IMR-90 (cell line): Measurements from ENCODE around the gene RNF6. TPM values are rescaled to one million over a fixed set of nuclear protein-coding genes. Genes with fewer than 3 reads are reported as not detected.

Experiments used
- ATAC-seq: fragments of 200-7000 bp; cut with Tn5 transposase; 2 replicates; pipeline ENCODE4 v1.9.1; 2020; ENCODE audit warnings: low read depth, mild to moderate bottlenecking, moderate library complexity
- BruUV-seq: library from RNA; stranded (reverse); fragments of 400-500 nt; replicated peaks from 2 replicates; lab custom pipeline; 2021; lab: Mats Ljungman, UMichigan
- CTCF ChIA-PET: fragments of 300-600 bp; formaldehyde crosslinking; extraction: SDS; loops from one replicate; lab custom pipeline; 2021; ENCODE audit warnings: antibody characterized with exemption; lab: Yijun Ruan, JAX
- POLR2A ChIA-PET: fragments of 300-600 bp; sonication (Branson Sonifier 250); formaldehyde crosslinking; loops from one replicate; lab custom pipeline; 2022; ENCODE audit warnings: antibody characterized with exemption; ENCODE audit not compliant: unreplicated experiment; lab: Charles Lee
- DNase-seq: peaks from one replicate; pipeline ENCODE4 v3.0.0; 2013
- H2AFZ ChIP-seq: replicated peaks from 2 replicates; pipeline ENCODE3; 2013; ENCODE audit warnings: low read length, mild to moderate bottlenecking; ENCODE audit not compliant: poor library complexity
- H2AK5ac ChIP-seq: 2 replicates; pipeline ENCODE4 v1.6.1; 2013; ENCODE audit warnings: low read depth, low read length, inconsistent platforms
- H2AK9ac ChIP-seq: replicated peaks from 2 replicates; pipeline ENCODE3; 2013; ENCODE audit warnings: mild to moderate bottlenecking, low read depth, low read length, moderate library complexity; ENCODE audit not compliant: poor library complexity
- H2BK120ac ChIP-seq: 2 replicates; pipeline ENCODE4 v1.6.1; 2013; ENCODE audit warnings: low read depth, low read length, inconsistent platforms
- H2BK15ac ChIP-seq: 3 replicates; pipeline ENCODE4 v1.6.1; 2013; ENCODE audit warnings: low read depth, low read length, inconsistent platforms
- H2BK20ac ChIP-seq: 2 replicates; pipeline ENCODE4 v1.6.1; 2013; ENCODE audit warnings: low read depth, mild to moderate bottlenecking, inconsistent platforms, low read length, moderate library complexity
- H2BK5ac ChIP-seq: 2 replicates; pipeline ENCODE4 v1.6.1; 2013; ENCODE audit warnings: mild to moderate bottlenecking, low read depth, low read length, inconsistent platforms; ENCODE audit not compliant: poor library complexity, severe bottlenecking
- H3K14ac ChIP-seq: replicated peaks from 2 replicates; pipeline ENCODE4 v1.6.1; 2013; ENCODE audit warnings: low read depth, low read length, inconsistent platforms
- H3K18ac ChIP-seq: 2 replicates; pipeline ENCODE4 v1.6.1; 2013; ENCODE audit warnings: low read depth, low read length, control low read depth
- H3K23ac ChIP-seq: 2 replicates; pipeline ENCODE4 v1.6.1; 2013; ENCODE audit warnings: low read depth, low read length, inconsistent platforms
- H3K27ac ChIP-seq: 2 replicates; pipeline ENCODE4 v1.5.1; 2013; ENCODE audit warnings: mild to moderate bottlenecking, control low read depth, low read length; ENCODE audit not compliant: insufficient read depth
- H3K27me3 ChIP-seq: 2 replicates; pipeline ENCODE4 v1.6.1; 2013; ENCODE audit warnings: low read length; ENCODE audit not compliant: control insufficient read depth, insufficient read depth
- H3K36me3 ChIP-seq: 2 replicates; pipeline ENCODE4 v1.6.1; 2013; ENCODE audit warnings: low read length, mixed read lengths; ENCODE audit not compliant: control insufficient read depth, insufficient read depth
- H3K4ac ChIP-seq: 2 replicates; pipeline ENCODE4 v1.6.1; 2013; ENCODE audit warnings: low read depth, low read length, inconsistent platforms
- H3K4me1 ChIP-seq: 2 replicates; pipeline ENCODE4 v1.6.1; 2013; ENCODE audit warnings: low read length, mixed read lengths; ENCODE audit not compliant: control insufficient read depth, insufficient read depth
- H3K4me2 ChIP-seq: 2 replicates; pipeline ENCODE4 v1.6.1; 2013; ENCODE audit warnings: low read depth, mild to moderate bottlenecking, control low read depth, low read length, moderate library complexity
- H3K4me3 ChIP-seq: 2 replicates; pipeline ENCODE4 v1.5.1; 2013; ENCODE audit warnings: low read depth, mild to moderate bottlenecking, control low read depth, low read length, moderate library complexity; ENCODE audit not compliant: insufficient read depth
- H3K56ac ChIP-seq: 2 replicates; pipeline ENCODE4 v1.6.1; 2013; ENCODE audit warnings: low read length, inconsistent platforms; ENCODE audit not compliant: insufficient read depth; ENCODE audit errors: extremely low read depth
- H3K79me1 ChIP-seq, 2 experiments: 2 replicates each; pipeline ENCODE4 v1.6.1; 2013; ENCODE audit warnings: low read length in 2 of 2, inconsistent platforms in 1 of 2, low read depth in 1 of 2
- H3K9ac ChIP-seq: 2 replicates; pipeline ENCODE4 v1.6.1; 2013; ENCODE audit warnings: low read depth, low read length, control low read depth
- H3K9me1 ChIP-seq: 2 replicates; pipeline ENCODE4 v1.6.1; 2013; ENCODE audit warnings: low read length, inconsistent platforms; ENCODE audit not compliant: insufficient read depth
- H3K9me3 ChIP-seq: 2 replicates; pipeline ENCODE4 v1.6.1; 2013; ENCODE audit warnings: low read length; ENCODE audit not compliant: control insufficient read depth, insufficient read depth
- H4K20me1 ChIP-seq: 2 replicates; pipeline ENCODE4 v1.6.1; 2013; ENCODE audit warnings: low read length, inconsistent platforms; ENCODE audit not compliant: insufficient read depth
- H4K5ac ChIP-seq: 2 replicates; pipeline ENCODE4 v1.6.1; 2013; ENCODE audit warnings: mild to moderate bottlenecking, low read depth, low read length, control low read depth
- H4K8ac ChIP-seq, 2 experiments: 2 replicates each; pipeline ENCODE4 v1.6.1; 2013; ENCODE audit warnings: low read depth in 2 of 2, low read length in 2 of 2, control low read depth in 1 of 2, inconsistent platforms in 1 of 2
- H4K91ac ChIP-seq: 2 replicates; pipeline ENCODE4 v1.6.1; 2013; ENCODE audit warnings: low read depth, low read length, inconsistent platforms; ENCODE audit not compliant: insufficient read depth
- BHLHE40 ChIP-seq: fragments of 150-350 bp; IDR thresholded peaks from 2 replicates; pipeline ENCODE4 v1.6.1; 2016; ENCODE audit warnings: mild to moderate bottlenecking, low read depth, low read length
- CEBPB ChIP-seq: IDR thresholded peaks from 2 replicates; pipeline ENCODE4 v1.6.1; 2012; ENCODE audit warnings: low read depth, low read length, improper control_type of control experiment
- CHD1 ChIP-seq: IDR thresholded peaks from 2 replicates; pipeline ENCODE4 v1.6.1; 2012; ENCODE audit warnings: low read depth, low read length, improper control_type of control experiment
- FOS ChIP-seq: fragments of 150-350 bp; IDR thresholded peaks from 2 replicates; pipeline ENCODE4 v1.6.1; 2016; ENCODE audit warnings: low read depth, low read length
- MAFK ChIP-seq: IDR thresholded peaks from 2 replicates; pipeline ENCODE4 v1.6.1; 2012; ENCODE audit warnings: low read depth, low read length, improper control_type of control experiment
- MAZ ChIP-seq: IDR thresholded peaks from 2 replicates; pipeline ENCODE4 v1.6.1; 2012; ENCODE audit warnings: low read depth, mild to moderate bottlenecking, low read length, improper control_type of control experiment, moderate library complexity, borderline replicate concordance
- MXI1 ChIP-seq: IDR thresholded peaks from 2 replicates; pipeline ENCODE4 v1.6.1; 2012; ENCODE audit warnings: low read depth, mild to moderate bottlenecking, low read length, moderate library complexity, borderline replicate concordance
- NFE2L2 ChIP-seq: fragments of 150-350 bp; IDR thresholded peaks from 2 replicates; pipeline ENCODE4 v1.6.1; 2016; ENCODE audit warnings: low read depth, mild to moderate bottlenecking, low read length
- POLR2A ChIP-seq: IDR thresholded peaks from 2 replicates; pipeline ENCODE4 v1.6.1; 2012; ENCODE audit warnings: mild to moderate bottlenecking, low read depth, low read length
- RAD21 ChIP-seq: IDR thresholded peaks from 2 replicates; pipeline ENCODE4 v1.6.1; 2012; ENCODE audit warnings: low read length, improper control_type of control experiment
- RCOR1 ChIP-seq: IDR thresholded peaks from 2 replicates; pipeline ENCODE4 v1.6.1; 2012; ENCODE audit warnings: mild to moderate bottlenecking, low read length, improper control_type of control experiment; ENCODE audit not compliant: insufficient replicate concordance
- RFX5 ChIP-seq: IDR thresholded peaks from 2 replicates; pipeline ENCODE4 v1.8.0; 2012; ENCODE audit warnings: low read depth, mild to moderate bottlenecking, low read length, moderate library complexity
- SMC3 ChIP-seq: fragments of 150-350 bp; IDR thresholded peaks from 2 replicates; pipeline ENCODE4 v1.6.1; 2016; ENCODE audit warnings: low read depth, mild to moderate bottlenecking, antibody characterized with exemption, low read length, moderate library complexity
- WGBS, 2 experiments: methylation state at CpG; one replicate each; pipeline versions ENCODE4 v1.1.5 to v1.1.7; 2013; ENCODE audit warnings: missing lambda C conversion rate in 2 of 2; ENCODE audit not compliant: insufficient read length in 1 of 2; ENCODE audit errors: extremely low coverage in 2 of 2; 5-methylcytosine and 5-hydroxymethylcytosine counted together
- dilution Hi-C: fragments of 300-500 bp; cut with HindIII; formaldehyde crosslinking; loops from one replicate; pipeline ENCODE4 v1.14.3; 2018; ENCODE audit warnings: low sequenced_read_pairs; ENCODE audit not compliant: unreplicated experiment
- in situ Hi-C: fragments of 300-500 bp; cut with MboI; formaldehyde crosslinking; loops from 3 replicates; pipeline ENCODE4 v1.14.3; 2019; ENCODE audit warnings: low sequenced_read_pairs, inconsistent platforms, mixed read lengths
- intact Hi-C: fragments of 100-400 bp; cut with micrococcal nuclease; formaldehyde crosslinking; loops from 2 replicates; pipeline ENCODE4 v1.10.0; 2022
- polyA plus RNA-seq, 3 experiments: library from polyadenylated mRNA; depleted of rRNA; stranded (reverse); fragments of >200 nt; gene quantifications; 2 replicates each; pipeline ENCODE4 v1.2.3, GENCODE V29; 2012; ENCODE audit warnings: low replicate concordance in 1 of 3
- total RNA-seq: library from RNA; depleted of rRNA; stranded (reverse); fragments of >200 nt; gene quantifications from 2 replicates; pipeline ENCODE4 v1.2.3, GENCODE V29; 2012
- TF ChIP-seq, protein P1 (sequence below): fragments of 150-350 bp; IDR thresholded peaks from 2 replicates; pipeline ENCODE4 v1.6.1; 2016; ENCODE audit warnings: low read depth, mild to moderate bottlenecking, low read length, moderate library complexity, borderline replicate concordance
- TF ChIP-seq, protein P2 (sequence below): fragments of 150-350 bp; IDR thresholded peaks from 2 replicates; pipeline ENCODE4 v1.6.1; 2017; ENCODE audit warnings: mild to moderate bottlenecking, antibody characterized with exemption, low read length, low read depth
- TF ChIP-seq, protein P3 (sequence below): conservative IDR thresholded peaks from 2 replicates; pipeline ENCODE4 v1.5.1; 2012; ENCODE audit warnings: mild to moderate bottlenecking, low read depth, low read length, improper control_type of control experiment

RNF6 gene
- total and polyA plus RNA-seq, 2 of the 4 experiments (the other 2 are of a cell fraction): 22.9 to 33.3 TPM

DNA sequence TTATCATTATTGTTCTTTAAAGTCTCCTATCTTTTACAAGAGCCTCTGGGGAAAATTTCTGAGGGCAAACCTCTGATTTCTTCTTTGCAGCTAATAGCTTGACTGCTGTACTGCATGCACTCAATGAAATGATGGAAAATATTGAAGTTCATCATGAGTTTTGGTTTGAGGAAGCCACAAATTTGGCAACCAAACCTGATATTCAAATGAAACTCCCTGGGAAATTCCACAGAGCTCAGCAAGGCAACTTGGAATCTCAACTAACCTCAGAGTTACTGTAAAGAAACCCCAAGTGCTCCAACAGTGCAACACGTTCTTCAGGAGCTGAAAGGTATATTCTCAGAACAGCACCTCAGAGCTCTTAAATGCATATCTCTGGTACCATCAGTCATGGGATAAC, 14.2 kb upstream of the RNF6 start:
- Histone ChIP-seq H3K4me2 (no peak overlapping the region), H4K8ac (no peak overlapping the region), H3K27me3 (peaks cover 8% of the 10 kb centered on the region; the same call in 1 of the 2 replicates), H4K5ac (no peak overlapping the region), H2AK5ac (no peak overlapping the region), H2BK5ac (no peak overlapping the region), H3K4me1 (no peaks in the 10 kb centered on the region), H3K36me3 (no peaks in the 10 kb centered on the region), H3K9me1 (no peaks in the 10 kb centered on the region), H3K9me3 (no peaks in the 10 kb centered on the region), H3K4ac (no peak overlapping the region), H2AK9ac (no peak overlapping the region), H4K20me1 (no peaks in the 10 kb centered on the region), H3K18ac (no peak overlapping the region), H3K27ac (no peak overlapping the region), H2BK20ac (no peak overlapping the region), H3K56ac (no peak overlapping the region), H3K4me3 (no peak overlapping the region), H3K9ac (no peak overlapping the region), H2BK15ac (no peak overlapping the region), H3K79me1 (no peaks in the 10 kb centered on the region), H4K91ac (no peak overlapping the region), H3K14ac (no peak overlapping the region), H2AFZ (no peak overlapping the region), H2BK120ac (no peak overlapping the region), H3K23ac (no peak overlapping the region)
- ChIA-PET POLR2A (no interaction called here), CTCF (no interaction called here)
- BruUV-seq: no TSS peak
- in situ Hi-C loops: no loop called here
- 40% methylated on average over 1 of the region's 1 CpG; no CpG with 5 or more reads in 1 of the 2 experiments for WGBS, 2 experiments
- DNase-seq (no peak), ATAC-seq (no peak)
- TF ChIP-seq MAZ: no peak
- TF ChIP-seq BHLHE40: no peak
- TF ChIP-seq, protein P1, sequence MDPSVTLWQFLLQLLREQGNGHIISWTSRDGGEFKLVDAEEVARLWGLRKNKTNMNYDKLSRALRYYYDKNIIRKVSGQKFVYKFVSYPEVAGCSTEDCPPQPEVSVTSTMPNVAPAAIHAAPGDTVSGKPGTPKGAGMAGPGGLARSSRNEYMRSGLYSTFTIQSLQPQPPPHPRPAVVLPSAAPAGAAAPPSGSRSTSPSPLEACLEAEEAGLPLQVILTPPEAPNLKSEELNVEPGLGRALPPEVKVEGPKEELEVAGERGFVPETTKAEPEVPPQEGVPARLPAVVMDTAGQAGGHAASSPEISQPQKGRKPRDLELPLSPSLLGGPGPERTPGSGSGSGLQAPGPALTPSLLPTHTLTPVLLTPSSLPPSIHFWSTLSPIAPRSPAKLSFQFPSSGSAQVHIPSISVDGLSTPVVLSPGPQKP: no peak
- no peak for TF ChIP-seq CEBPB
- no peak for TF ChIP-seq MAFK
- TF ChIP-seq FOS: no peak
- TF ChIP-seq RFX5: no peak
- no peak for TF ChIP-seq CHD1
- no peak for TF ChIP-seq MXI1
- no peak for TF ChIP-seq SMC3
- TF ChIP-seq, protein P2, sequence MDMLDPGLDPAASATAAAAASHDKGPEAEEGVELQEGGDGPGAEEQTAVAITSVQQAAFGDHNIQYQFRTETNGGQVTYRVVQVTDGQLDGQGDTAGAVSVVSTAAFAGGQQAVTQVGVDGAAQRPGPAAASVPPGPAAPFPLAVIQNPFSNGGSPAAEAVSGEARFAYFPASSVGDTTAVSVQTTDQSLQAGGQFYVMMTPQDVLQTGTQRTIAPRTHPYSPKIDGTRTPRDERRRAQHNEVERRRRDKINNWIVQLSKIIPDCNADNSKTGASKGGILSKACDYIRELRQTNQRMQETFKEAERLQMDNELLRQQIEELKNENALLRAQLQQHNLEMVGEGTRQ: no peak
- TF ChIP-seq, protein P3, sequence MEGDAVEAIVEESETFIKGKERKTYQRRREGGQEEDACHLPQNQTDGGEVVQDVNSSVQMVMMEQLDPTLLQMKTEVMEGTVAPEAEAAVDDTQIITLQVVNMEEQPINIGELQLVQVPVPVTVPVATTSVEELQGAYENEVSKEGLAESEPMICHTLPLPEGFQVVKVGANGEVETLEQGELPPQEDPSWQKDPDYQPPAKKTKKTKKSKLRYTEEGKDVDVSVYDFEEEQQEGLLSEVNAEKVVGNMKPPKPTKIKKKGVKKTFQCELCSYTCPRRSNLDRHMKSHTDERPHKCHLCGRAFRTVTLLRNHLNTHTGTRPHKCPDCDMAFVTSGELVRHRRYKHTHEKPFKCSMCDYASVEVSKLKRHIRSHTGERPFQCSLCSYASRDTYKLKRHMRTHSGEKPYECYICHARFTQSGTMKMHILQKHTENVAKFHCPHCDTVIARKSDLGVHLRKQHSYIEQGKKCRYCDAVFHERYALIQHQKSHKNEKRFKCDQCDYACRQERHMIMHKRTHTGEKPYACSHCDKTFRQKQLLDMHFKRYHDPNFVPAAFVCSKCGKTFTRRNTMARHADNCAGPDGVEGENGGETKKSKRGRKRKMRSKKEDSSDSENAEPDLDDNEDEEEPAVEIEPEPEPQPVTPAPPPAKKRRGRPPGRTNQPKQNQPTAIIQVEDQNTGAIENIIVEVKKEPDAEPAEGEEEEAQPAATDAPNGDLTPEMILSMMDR: no peak
- TF ChIP-seq RAD21: no peak
- TF ChIP-seq RCOR1: no peak
- no peak for TF ChIP-seq POLR2A
- no peak for TF ChIP-seq NFE2L2
- dilution Hi-C loops: no loop called here
- intact Hi-C loops: no loop called here
